ENCODE data around the gene ADRA2B.
A peak's percentile ranks its signal among the peaks of the same experiment; 100 is the strongest.
"Not testable (repeated sequence)": the region's sequence is repeated elsewhere in the genome, so short reads cannot be mapped to it uniquely, and the experiment has no call there.

The ADRA2B gene

GRCh38 chr2:96116424-96116878, at the start of gene ADRA2B:
ADRA2B (minus strand) TSS chr2:96116571; CDS start chr2:96116149, 422 bp downstream.
- DNase-seq, result peak; percentile 81 to 86

GRCh38 chr2:96164459-96165184, 48.3 kb upstream of the ADRA2B start:
- DNase-seq, result peak; percentile 46 to 65

GRCh38 chr2:96163768-96164429, 47.5 kb upstream of the ADRA2B start:
- DNase-seq, result peak; percentile 76 to 94

GRCh38 chr2:96163415-96163767, 47.0 kb upstream of the ADRA2B start:
- DNase-seq, result peak in 1 of 2 experiments; percentile 18

GRCh38 chr2:96161898-96162297, 45.5 kb upstream of the ADRA2B start:
- no peak for DNase-seq

GRCh38 chr2:96160366-96160765, 44.0 kb upstream of the ADRA2B start:
- DNase-seq, result not testable (repeated sequence)

GRCh38 chr2:96159084-96159830, 42.9 kb upstream of the ADRA2B start:
- DNase-seq, result peak; percentile 43 to 62

GRCh38 chr2:96158554-96158940, 42.2 kb upstream of the ADRA2B start:
- no peak for DNase-seq

- DNase-seq, result peak; percentile 95 to 96
Measured at GRCh38 chr2:96157649-96158553, 41.5 kb upstream of the ADRA2B start.

GRCh38 chr2:96156926-96157648, 40.7 kb upstream of the ADRA2B start:
- no peak for DNase-seq

GRCh38 chr2:96156011-96156820, 39.8 kb upstream of the ADRA2B start:
- DNase-seq, result peak in 1 of 2 experiments; percentile 21

- no peak for DNase-seq
Measured at GRCh38 chr2:96154506-96155380, 38.4 kb upstream of the ADRA2B start.

- DNase-seq, result no peak
Measured at GRCh38 chr2:96153991-96154431, 37.6 kb upstream of the ADRA2B start.

- DNase-seq, result no peak
Measured at GRCh38 chr2:96153291-96153713, 36.9 kb upstream of the ADRA2B start.

GRCh38 chr2:96152304-96153161, 36.2 kb upstream of the ADRA2B start:
- DNase-seq, result no peak

GRCh38 chr2:96151595-96152303, 35.4 kb upstream of the ADRA2B start:
- no peak for DNase-seq

- no peak for DNase-seq
Measured at GRCh38 chr2:96150791-96151594, 34.6 kb upstream of the ADRA2B start.

Data from stimulated activated CD4-positive, alpha-beta T cell treated with anti-CD3 and anti-CD28 coated beads, Interleukin-4, amount 100 ng/mL, for 4 hours (primary cell).